MCF 10A (cell line): ENCODE results near the gene DNAJB9. TPM values are rescaled to one million over a fixed set of nuclear protein-coding genes. Genes with fewer than 3 reads are reported as not detected.

Experiments used
- BruUV-seq: library from RNA; stranded (reverse); fragments of 400-500 nt; replicated peaks from 2 replicates; lab custom pipeline; 2021; lab: Mats Ljungman, UMichigan
- CTCF ChIA-PET: fragments of 300-600 bp; sonication (Branson Sonifier 250); formaldehyde crosslinking; extraction: SDS; loops from one replicate; lab custom pipeline; 2021; ENCODE audit warnings: antibody characterized with exemption, inconsistent platforms; lab: Yijun Ruan, JAX
- POLR2A ChIA-PET: fragments of 300-600, 350-650 bp; sonication (Branson Sonifier 250); formaldehyde crosslinking; extraction: SDS; loops from one replicate; lab custom pipeline; 2020; ENCODE audit warnings: antibody characterized with exemption, inconsistent platforms; lab: Yijun Ruan, JAX
- DNase-seq: peaks from one replicate; pipeline ENCODE4 v3.0.0-alpha.2; 2018; ENCODE audit not compliant: unreplicated experiment
- H3K27ac Mint-ChIP-seq: one replicate; pipeline ENCODE4 v1.8.0; 2022; ENCODE audit warnings: mild to moderate bottlenecking, low read depth, mixed read lengths; ENCODE audit not compliant: unreplicated experiment
- H3K27me3 Mint-ChIP-seq: one replicate; pipeline ENCODE4 v1.8.0; 2022; ENCODE audit warnings: mixed read lengths; ENCODE audit not compliant: insufficient read depth, unreplicated experiment
- H3K36me3 Mint-ChIP-seq: one replicate; pipeline ENCODE4 v1.8.0; 2022; ENCODE audit warnings: mild to moderate bottlenecking, moderate library complexity, mixed read lengths; ENCODE audit not compliant: insufficient read depth, unreplicated experiment
- H3K4me1 Mint-ChIP-seq: one replicate; pipeline ENCODE4 v1.8.0; 2022; ENCODE audit warnings: mixed read lengths; ENCODE audit not compliant: insufficient read depth, unreplicated experiment
- H3K4me3 Mint-ChIP-seq: one replicate; pipeline ENCODE4 v1.8.0; 2022; ENCODE audit warnings: mild to moderate bottlenecking, moderate library complexity, mixed read lengths; ENCODE audit not compliant: unreplicated experiment
- H3K9me3 Mint-ChIP-seq: one replicate; pipeline ENCODE4 v1.8.0; 2022; ENCODE audit warnings: mixed read lengths; ENCODE audit not compliant: unreplicated experiment
- intact Hi-C: fragments of 100-400 bp; cut with micrococcal nuclease; formaldehyde crosslinking; loops from 2 replicates; pipeline ENCODE4 v1.14.1; 2022
- total RNA-seq: library from RNA; stranded (reverse); gene quantifications from 2 replicates; pipeline ENCODE4 v1.2.3, GENCODE V29; 2022
- TF ChIP-seq, protein P1 (sequence below): fragments of 200-600 bp; IDR thresholded peaks from one replicate; pipeline ENCODE4 v1.8.0; 2022; ENCODE audit warnings: antibody characterized with exemption, mild to moderate bottlenecking; ENCODE audit not compliant: unreplicated experiment

Gene DNAJB9
- total RNA-seq, 1 experiment from 2014 or later: 45.9 TPM

DNA sequence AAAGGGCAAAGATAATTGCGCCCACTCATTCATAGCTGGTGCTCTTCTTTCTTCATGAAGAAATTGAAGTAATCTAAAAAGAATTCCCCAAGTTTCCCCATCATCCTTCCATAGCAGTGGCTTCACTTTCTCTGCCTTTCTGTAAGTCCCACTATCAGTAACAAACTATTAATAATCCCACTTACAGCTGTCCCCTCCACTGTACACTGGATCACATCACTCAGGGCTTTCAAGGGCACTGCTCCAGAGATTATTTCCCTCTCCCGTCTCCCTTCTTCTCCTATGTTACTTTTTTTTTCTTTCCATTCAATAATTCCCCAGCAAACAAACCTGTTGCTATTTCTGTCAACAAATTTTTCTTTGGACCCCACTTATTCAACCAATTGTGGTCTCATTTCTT is 16.2 kb downstream of the DNAJB9 start:
- no peak for DNase-seq
- TF ChIP-seq, protein P1, sequence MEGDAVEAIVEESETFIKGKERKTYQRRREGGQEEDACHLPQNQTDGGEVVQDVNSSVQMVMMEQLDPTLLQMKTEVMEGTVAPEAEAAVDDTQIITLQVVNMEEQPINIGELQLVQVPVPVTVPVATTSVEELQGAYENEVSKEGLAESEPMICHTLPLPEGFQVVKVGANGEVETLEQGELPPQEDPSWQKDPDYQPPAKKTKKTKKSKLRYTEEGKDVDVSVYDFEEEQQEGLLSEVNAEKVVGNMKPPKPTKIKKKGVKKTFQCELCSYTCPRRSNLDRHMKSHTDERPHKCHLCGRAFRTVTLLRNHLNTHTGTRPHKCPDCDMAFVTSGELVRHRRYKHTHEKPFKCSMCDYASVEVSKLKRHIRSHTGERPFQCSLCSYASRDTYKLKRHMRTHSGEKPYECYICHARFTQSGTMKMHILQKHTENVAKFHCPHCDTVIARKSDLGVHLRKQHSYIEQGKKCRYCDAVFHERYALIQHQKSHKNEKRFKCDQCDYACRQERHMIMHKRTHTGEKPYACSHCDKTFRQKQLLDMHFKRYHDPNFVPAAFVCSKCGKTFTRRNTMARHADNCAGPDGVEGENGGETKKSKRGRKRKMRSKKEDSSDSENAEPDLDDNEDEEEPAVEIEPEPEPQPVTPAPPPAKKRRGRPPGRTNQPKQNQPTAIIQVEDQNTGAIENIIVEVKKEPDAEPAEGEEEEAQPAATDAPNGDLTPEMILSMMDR: no peak
- ChIA-PET POLR2A (no interaction called here), CTCF (interaction anchor here (0.7 kb wide), 3 partner anchors 9 to 132 kb away, joined by 4 read pairs; no protein-coding TSS in a partner anchor)
- no peak overlapping the region for H3K27ac Mint-ChIP-seq
- peaks cover 22% of the 10 kb centered on the region for H3K27me3 Mint-ChIP-seq
- no peaks in the 10 kb centered on the region for H3K36me3 Mint-ChIP-seq
- no peaks in the 10 kb centered on the region for H3K9me3 Mint-ChIP-seq
- BruUV-seq: no TSS peak
- intact Hi-C loops: no loop called here
- H3K4me1 Mint-ChIP-seq: no peaks in the 10 kb centered on the region
- no peak overlapping the region for H3K4me3 Mint-ChIP-seq

DNA sequence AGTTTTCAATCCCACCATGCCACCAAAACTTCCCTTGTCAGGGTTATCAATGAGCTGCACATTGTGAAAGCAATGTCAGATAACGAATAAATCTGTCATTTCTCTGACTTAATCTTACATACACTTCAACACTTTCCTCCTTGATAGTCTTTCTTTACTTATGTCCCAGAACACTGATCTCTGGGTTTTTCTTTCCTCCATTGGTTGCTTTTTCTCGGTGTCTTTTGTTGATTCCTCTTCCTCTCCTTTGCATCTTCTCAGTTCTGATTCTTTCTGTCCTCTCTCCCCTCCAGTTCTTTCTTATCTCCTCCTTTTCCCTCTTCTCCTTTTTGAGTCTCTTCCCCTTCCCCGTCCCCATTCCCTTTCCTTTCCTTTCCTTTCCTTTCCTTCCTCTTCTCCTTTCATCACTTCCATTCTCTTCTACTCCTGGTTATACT is 16.6 kb downstream of the DNAJB9 start:
- DNase-seq: no peak
- H3K4me1 Mint-ChIP-seq: no peaks in the 10 kb centered on the region
- no peaks in the 10 kb centered on the region for H3K36me3 Mint-ChIP-seq
- no TSS peak for BruUV-seq
- no peaks in the 10 kb centered on the region for H3K9me3 Mint-ChIP-seq
- intact Hi-C loops: no loop called here
- TF ChIP-seq, protein P1: no peak
- ChIA-PET POLR2A (no interaction called here), CTCF (interaction anchor here (0.7 kb wide), 3 partner anchors 9 to 132 kb away, joined by 4 read pairs; no protein-coding TSS in a partner anchor)
- H3K27me3 Mint-ChIP-seq: peaks cover 22% of the 10 kb centered on the region
- H3K4me3 Mint-ChIP-seq: no peak overlapping the region
- H3K27ac Mint-ChIP-seq: no peak overlapping the region

DNA sequence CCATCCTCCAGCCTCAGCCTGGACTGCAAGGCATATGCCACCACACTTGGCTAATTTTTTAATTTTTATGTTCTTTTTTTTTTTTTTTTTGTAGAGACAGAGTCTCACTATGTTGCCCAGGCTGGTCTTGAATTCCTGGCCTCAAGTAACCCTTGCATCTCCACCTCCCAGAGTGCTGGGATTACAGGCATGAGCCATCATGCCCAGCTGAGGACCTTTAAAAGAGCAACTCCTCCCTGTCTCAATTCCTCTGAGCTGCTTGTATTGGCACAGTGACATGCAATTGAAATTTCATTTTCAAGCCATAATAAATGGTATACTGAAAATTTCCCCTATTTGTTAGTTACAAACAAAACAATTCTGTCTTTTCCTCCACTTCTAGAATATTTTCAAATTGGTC is 19.5 kb downstream of the DNAJB9 start:
- intact Hi-C loops: no loop called here
- DNase-seq: no peak
- BruUV-seq: no TSS peak

DNA sequence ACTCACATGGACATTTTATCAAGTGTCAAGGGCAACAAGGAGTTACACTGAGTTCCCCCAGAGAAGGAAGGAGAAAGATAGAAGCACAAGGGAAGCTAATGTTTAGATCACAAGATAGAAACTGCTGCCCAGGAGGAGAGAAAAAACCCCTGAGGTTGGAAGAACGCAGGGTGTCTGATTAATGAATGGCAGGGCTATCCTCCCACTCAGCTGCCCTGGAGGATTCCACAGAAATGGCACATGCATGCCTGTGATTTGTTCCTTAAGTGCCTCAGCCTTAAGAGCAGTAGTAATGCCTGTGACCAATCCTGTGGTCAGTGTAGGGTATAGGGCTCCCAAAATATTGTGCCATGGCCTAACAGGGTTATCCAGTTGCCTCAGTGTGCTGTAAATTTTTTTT is 20.2 kb downstream of the DNAJB9 start:
- no peak for DNase-seq
- TF ChIP-seq, protein P1: no peak
- Mint-ChIP-seq H3K4me1 (no peaks in the 10 kb centered on the region), H3K27ac (no peak overlapping the region), H3K9me3 (no peaks in the 10 kb centered on the region), H3K27me3 (peaks cover 22% of the 10 kb centered on the region), H3K4me3 (no peak overlapping the region), H3K36me3 (no peaks in the 10 kb centered on the region)
- POLR2A ChIA-PET: interaction anchor here (1.0 kb wide), 1 partner anchor 20 kb away, joined by 3 read pairs; the partner anchor contains the start of gene DNAJB9
- CTCF ChIA-PET: interaction anchor here (0.7 to 1.2 kb wide), 2 partner anchors 10 to 31 kb away, joined by 3 read pairs; no protein-coding TSS in a partner anchor
- intact Hi-C loops: no loop called here
- BruUV-seq: no TSS peak

More for the DNA sequence above, 19.5 kb downstream of the DNAJB9 start:
- Mint-ChIP-seq H3K4me3 (no peak overlapping the region), H3K4me1 (no peaks in the 10 kb centered on the region), H3K27me3 (peaks cover 22% of the 10 kb centered on the region), H3K9me3 (no peaks in the 10 kb centered on the region), H3K36me3 (no peaks in the 10 kb centered on the region), H3K27ac (no peak overlapping the region)
- ChIA-PET CTCF (no interaction called here), POLR2A (interaction anchor here (1.0 kb wide), 1 partner anchor 19 kb away, joined by 3 read pairs; the partner anchor contains the start of gene DNAJB9)
- TF ChIP-seq, protein P1: no peak
